SJSA1 (cell line): ENCODE results near the gene PKN1. TPM values are rescaled to one million over a fixed set of nuclear protein-coding genes. Genes with fewer than 3 reads are reported as not detected.

ENCODE experiments used
- DNase-seq, 2 experiments: peaks; one replicate each; pipeline ENCODE4 v3.0.0-alpha.2; 2015 to 2020; ENCODE audit warnings: low spot score in 2 of 2, low read depth in 1 of 2
- H3K27ac ChIP-seq: fragments of 250-450 bp; sonication (Bioruptor Pico); 2 replicates; pipeline ENCODE4 v1.5.1; 2020; ENCODE audit warnings: mild to moderate bottlenecking, moderate library complexity
- H3K27me3 ChIP-seq: fragments of 250-450 bp; sonication (Bioruptor Pico); replicated peaks from 2 replicates; pipeline ENCODE4 v1.5.1; 2020; ENCODE audit warnings: mild to moderate bottlenecking, moderate library complexity
- H3K36me3 ChIP-seq: fragments of 250-450 bp; sonication (Bioruptor Pico); 2 replicates; pipeline ENCODE4 v1.5.1; 2020; ENCODE audit warnings: mild to moderate bottlenecking
- H3K4me1 ChIP-seq: fragments of 250-450 bp; sonication (Bioruptor Pico); replicated peaks from 2 replicates; pipeline ENCODE4 v1.6.1; 2021; ENCODE audit warnings: mild to moderate bottlenecking
- H3K4me3 ChIP-seq: fragments of 250-450 bp; sonication (Bioruptor Pico); 2 replicates; pipeline ENCODE4 v1.5.1; 2020; ENCODE audit warnings: mild to moderate bottlenecking
- H3K9me3 ChIP-seq: fragments of 250-450 bp; sonication (Bioruptor Pico); replicated peaks from 2 replicates; pipeline ENCODE4 v1.5.1; 2020; ENCODE audit warnings: mild to moderate bottlenecking
- total RNA-seq: library from RNA; depleted of rRNA; stranded (reverse); fragments of >200 nt; shearing (Covaris generic); gene quantifications from 2 replicates; pipeline ENCODE4 v1.2.3, GENCODE V29; 2014

The PKN1 gene
- total RNA-seq, 1 experiment from 2014 or later: 79.7 TPM

GRCh38 chr19:14428882-14429416, 4.2 kb upstream of the PKN1 start:
- no peak overlapping the region for H3K27ac ChIP-seq
- DNase-seq: no peak
- no peaks in the 10 kb centered on the region for H3K9me3 ChIP-seq
- H3K27me3 ChIP-seq: no peaks in the 10 kb centered on the region
- no peak overlapping the region for H3K4me3 ChIP-seq
- H3K36me3 ChIP-seq: peaks cover 5% of the 10 kb centered on the region; the same call in 1 of the 2 replicates
- peaks cover 12% of the 10 kb centered on the region for H3K4me1 ChIP-seq

- no peaks in the 10 kb centered on the region for H3K9me3 ChIP-seq
- peaks cover 10% of the 10 kb centered on the region for H3K36me3 ChIP-seq
- H3K4me3 ChIP-seq: no peak overlapping the region
- H3K27me3 ChIP-seq: no peaks in the 10 kb centered on the region
- H3K27ac ChIP-seq: no peak overlapping the region
- DNase-seq: no peak
- peaks cover 29% of the 10 kb centered on the region for H3K4me1 ChIP-seq
Observed at GRCh38 chr19:14430712-14431111, 2.4 kb upstream of the PKN1 start.

- DNase-seq: no peak
- Histone ChIP-seq H3K9me3 (no peaks in the 10 kb centered on the region), H3K36me3 (peaks cover 18% of the 10 kb centered on the region), H3K4me1 (peaks cover 29% of the 10 kb centered on the region), H3K27ac (peak overlapping the region; percentile 38; the same call in 1 of the 2 replicates), H3K4me3 (peak overlapping the region; percentile 71), H3K27me3 (no peaks in the 10 kb centered on the region)
Observed at GRCh38 chr19:14433554-14434501, 722 bp downstream of the PKN1 start.

GRCh38 chr19:14434543-14435319, 1.6 kb downstream of the PKN1 start:
- peaks cover 29% of the 10 kb centered on the region for H3K4me1 ChIP-seq
- H3K27me3 ChIP-seq: no peaks in the 10 kb centered on the region
- H3K9me3 ChIP-seq: no peaks in the 10 kb centered on the region
- H3K4me3 ChIP-seq: peak overlapping the region; percentile 71
- DNase-seq: peak; percentile 79 to 84
- H3K27ac ChIP-seq: peak overlapping the region; percentile 59
- peaks cover 18% of the 10 kb centered on the region for H3K36me3 ChIP-seq

- H3K4me3 ChIP-seq: peak overlapping the region; percentile 71; the same call in 1 of the 2 replicates
Observed at GRCh38 chr19:14435320-14436050, 2.4 kb downstream of the PKN1 start.

GRCh38 chr19:14437578-14438140, 4.6 kb downstream of the PKN1 start:
- H3K4me3 ChIP-seq: no peak overlapping the region
- no peaks in the 10 kb centered on the region for H3K27me3 ChIP-seq
- no peak overlapping the region for H3K27ac ChIP-seq
- peaks cover 32% of the 10 kb centered on the region for H3K36me3 ChIP-seq
- DNase-seq: no peak
- peaks cover 27% of the 10 kb centered on the region for H3K4me1 ChIP-seq
- no peaks in the 10 kb centered on the region for H3K9me3 ChIP-seq

More at GRCh38 chr19:14435320-14436050, 2.4 kb downstream of the PKN1 start:
- Histone ChIP-seq H3K27me3 (no peaks in the 10 kb centered on the region), H3K9me3 (no peaks in the 10 kb centered on the region), H3K4me1 (peaks cover 29% of the 10 kb centered on the region), H3K36me3 (peaks cover 18% of the 10 kb centered on the region), H3K27ac (peak overlapping the region; percentile 59)
- no peak for DNase-seq

GRCh38 chr19:14439014-14439413, 5.9 kb downstream of the PKN1 start:
- Histone ChIP-seq H3K27me3 (no peaks in the 10 kb centered on the region), H3K4me3 (no peak overlapping the region), H3K4me1 (peaks cover 16% of the 10 kb centered on the region), H3K27ac (no peak overlapping the region), H3K9me3 (no peaks in the 10 kb centered on the region), H3K36me3 (peaks cover 39% of the 10 kb centered on the region)
- DNase-seq: no peak

- DNase-seq: no peak
- H3K4me1 ChIP-seq: peaks cover 6% of the 10 kb centered on the region
- H3K27me3 ChIP-seq: no peaks in the 10 kb centered on the region
- H3K4me3 ChIP-seq: no peak overlapping the region
- H3K9me3 ChIP-seq: no peaks in the 10 kb centered on the region
- no peak overlapping the region for H3K27ac ChIP-seq
- peaks cover 49% of the 10 kb centered on the region for H3K36me3 ChIP-seq
Observed at GRCh38 chr19:14440049-14440448, 6.9 kb downstream of the PKN1 start.

GRCh38 chr19:14441041-14441938, 8.2 kb downstream of the PKN1 start:
- no peak overlapping the region for H3K4me3 ChIP-seq
- no peak overlapping the region for H3K27ac ChIP-seq
- H3K9me3 ChIP-seq: no peaks in the 10 kb centered on the region
- peaks cover 46% of the 10 kb centered on the region for H3K36me3 ChIP-seq
- DNase-seq: no peak
- H3K4me1 ChIP-seq: no peaks in the 10 kb centered on the region
- H3K27me3 ChIP-seq: no peaks in the 10 kb centered on the region

GRCh38 chr19:14442891-14443631, 10.0 kb downstream of the PKN1 start:
- Histone ChIP-seq H3K4me1 (no peaks in the 10 kb centered on the region), H3K27me3 (no peaks in the 10 kb centered on the region), H3K36me3 (peaks cover 53% of the 10 kb centered on the region), H3K4me3 (no peak overlapping the region), H3K27ac (no peak overlapping the region), H3K9me3 (no peaks in the 10 kb centered on the region)
- DNase-seq: no peak

GRCh38 chr19:14443632-14444216, 10.6 kb downstream of the PKN1 start:
- Histone ChIP-seq H3K9me3 (no peaks in the 10 kb centered on the region), H3K27me3 (no peaks in the 10 kb centered on the region), H3K27ac (no peak overlapping the region), H3K4me1 (no peaks in the 10 kb centered on the region), H3K4me3 (no peak overlapping the region), H3K36me3 (peaks cover 59% of the 10 kb centered on the region)
- no peak for DNase-seq
